ENCODE results near the gene ZNF792.
"Not testable (repeated sequence)": the region's sequence is repeated elsewhere in the genome, so short reads cannot be mapped to it uniquely, and the experiment has no call there.

ZNF792 gene

DNA sequence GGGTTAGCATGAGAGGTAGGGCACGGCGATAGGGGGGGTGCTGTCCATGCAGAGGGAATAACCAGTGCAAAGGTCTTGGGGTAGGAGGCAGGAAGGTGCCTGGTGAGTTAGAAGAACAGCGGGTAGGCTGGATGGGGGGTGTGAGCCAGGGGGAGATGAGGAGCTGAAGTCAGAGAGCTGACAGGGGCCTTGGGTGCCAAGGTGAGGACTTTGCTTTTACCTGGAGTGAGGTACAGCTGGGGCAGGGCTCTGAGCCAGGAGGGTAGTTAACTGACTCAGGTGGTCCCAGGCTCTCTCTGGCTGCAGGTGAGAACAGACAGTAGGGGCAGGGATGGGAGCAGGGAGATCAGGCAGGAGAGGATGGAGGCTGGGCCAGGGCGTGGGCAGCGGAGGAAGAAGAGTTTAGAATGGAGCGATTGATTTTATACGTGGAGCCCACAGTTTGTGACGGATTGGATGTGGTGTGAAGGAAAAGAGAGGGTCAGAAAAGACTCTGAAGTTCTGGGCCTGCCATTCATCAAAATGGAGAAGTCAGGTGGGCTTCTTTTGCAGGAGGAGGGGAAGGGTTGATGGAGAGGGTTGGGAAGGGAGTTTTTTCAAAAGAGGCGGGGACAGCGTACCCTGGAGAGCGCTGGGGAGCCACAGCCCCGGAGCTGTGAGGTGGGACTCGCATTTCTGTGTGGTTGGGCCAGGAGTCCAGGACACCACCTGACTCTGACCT, 34.9 kb upstream of the ZNF792 start:
- DNase-seq: peak; percentile 27

DNA sequence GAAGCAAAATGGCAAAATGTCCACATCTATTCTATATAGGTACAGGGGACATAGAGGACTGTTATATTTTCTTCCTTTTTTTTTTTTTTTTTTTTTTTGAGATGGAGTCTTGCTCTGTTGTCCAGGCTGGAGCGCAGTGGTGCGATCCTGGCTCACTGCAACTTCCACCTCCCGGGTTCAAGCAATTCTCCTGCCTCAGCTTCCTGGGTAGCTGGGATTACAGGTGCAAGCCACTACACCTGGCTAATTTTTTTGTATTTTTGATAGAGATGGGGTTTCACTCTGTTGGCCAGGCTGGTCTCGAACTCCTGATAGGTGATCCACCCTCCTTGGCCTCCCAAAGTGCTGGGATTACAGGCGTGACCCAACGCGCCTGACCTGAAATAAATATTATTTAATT, 34.2 kb upstream of the ZNF792 start:
- DNase-seq: not testable (repeated sequence)

DNA sequence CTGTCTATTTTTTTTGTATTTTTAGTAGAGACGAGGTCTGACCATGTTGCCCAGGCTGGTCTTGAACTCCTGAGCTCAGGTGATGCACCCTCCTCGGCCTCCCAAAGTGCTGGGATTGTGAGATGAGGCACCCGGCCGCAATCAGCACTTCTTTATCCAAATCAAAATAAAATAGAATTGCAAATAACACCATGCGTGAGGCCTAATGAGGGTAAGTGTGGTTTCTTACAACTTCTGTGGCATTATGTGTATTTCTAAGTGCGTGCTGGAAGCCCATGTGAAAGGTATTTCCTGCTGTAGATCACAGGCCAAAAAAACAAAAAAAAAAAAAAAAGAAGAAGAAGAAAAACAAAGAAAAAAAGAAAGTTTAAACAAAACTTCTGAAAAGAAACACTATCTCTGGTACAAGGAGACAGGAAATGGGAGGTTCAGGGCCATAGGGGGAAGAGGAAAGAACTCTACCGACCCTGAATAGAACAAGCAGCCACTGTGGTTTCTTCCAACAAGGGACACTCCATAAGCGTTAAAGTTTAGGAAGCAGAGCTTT, 33.1 kb upstream of the ZNF792 start:
- DNase-seq: peak; percentile 51

DNA sequence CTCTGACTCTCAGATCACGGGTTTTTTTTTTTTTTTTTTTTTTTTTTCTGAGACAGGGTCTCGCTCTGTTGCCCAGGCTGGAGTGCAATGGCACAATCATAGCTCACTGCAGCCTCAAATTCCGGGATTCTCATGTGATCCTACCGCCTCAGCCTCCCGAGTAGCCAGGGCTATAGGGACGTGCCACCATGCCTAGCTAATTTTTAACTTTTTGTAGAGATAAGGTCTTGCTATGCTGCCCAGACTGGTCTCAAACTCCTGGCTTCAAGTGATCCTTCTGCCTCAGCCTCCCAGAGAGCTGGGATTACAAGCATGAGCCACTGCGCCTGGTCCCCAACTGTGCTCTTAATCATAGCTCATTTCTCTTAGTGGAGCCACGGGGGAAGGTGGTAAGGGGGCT, 31.5 kb upstream of the ZNF792 start:
- DNase-seq: no peak

DNA sequence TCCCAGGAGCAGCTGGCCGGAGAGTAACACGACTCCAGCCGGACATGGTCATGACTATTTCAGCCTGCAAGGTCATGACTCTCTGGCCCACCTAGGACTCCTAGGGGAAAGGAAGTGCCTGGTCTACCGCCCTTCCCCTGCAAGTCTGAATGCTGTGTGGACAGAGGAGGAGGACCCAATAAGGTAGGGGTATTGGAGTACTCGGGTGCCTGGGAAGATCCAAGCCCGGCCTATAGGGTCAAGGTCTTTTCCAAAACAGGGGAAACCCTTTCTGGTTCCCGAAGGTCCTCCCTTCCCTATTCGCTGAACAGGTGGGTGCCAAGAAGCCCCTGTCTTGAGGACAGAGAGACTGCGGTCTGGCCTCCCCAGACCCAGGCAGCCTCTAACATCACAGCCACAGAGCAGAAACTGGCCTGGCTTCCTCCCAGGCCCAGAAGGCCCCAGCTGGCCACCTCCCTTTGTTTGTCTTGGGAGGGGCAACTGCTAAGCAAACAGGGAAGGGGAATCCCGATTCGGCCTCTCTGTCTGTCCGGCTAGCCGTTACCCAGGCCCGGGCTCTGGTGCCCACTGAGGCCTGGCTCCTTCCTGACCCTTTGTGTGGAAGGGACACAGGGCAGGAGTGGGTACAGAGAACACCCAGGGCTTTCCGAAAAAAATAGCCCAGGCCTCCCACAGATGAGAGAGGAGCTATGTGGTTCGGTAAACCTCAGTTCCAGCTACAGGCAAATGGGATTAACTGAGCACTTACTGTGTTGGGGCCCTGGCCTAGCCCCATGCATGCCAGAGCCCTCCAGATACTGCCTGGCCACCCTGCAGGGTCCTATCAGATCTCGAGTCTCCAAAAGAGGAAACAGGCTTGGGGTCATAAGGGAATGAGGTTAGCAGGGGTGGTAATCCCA, 30.9 kb upstream of the ZNF792 start:
- no peak for DNase-seq

DNA sequence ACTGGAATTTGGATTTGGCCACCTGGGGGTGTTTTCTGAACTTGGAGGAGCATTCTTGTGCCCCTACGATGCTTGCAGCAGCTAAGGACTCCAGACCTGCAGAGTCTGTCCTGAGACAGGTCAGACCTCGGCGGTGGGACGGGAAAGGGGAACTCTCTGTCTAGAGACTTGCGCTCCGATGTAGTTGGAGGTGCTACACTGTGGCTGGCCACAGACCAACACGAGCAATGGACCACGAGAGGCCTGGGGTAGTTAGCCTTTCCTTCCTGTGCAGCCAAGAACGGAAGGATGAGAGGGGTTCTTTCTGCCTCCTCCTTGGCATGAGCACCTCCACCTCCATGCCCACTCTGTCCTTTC, 30.2 kb upstream of the ZNF792 start:
- DNase-seq: no peak

DNA sequence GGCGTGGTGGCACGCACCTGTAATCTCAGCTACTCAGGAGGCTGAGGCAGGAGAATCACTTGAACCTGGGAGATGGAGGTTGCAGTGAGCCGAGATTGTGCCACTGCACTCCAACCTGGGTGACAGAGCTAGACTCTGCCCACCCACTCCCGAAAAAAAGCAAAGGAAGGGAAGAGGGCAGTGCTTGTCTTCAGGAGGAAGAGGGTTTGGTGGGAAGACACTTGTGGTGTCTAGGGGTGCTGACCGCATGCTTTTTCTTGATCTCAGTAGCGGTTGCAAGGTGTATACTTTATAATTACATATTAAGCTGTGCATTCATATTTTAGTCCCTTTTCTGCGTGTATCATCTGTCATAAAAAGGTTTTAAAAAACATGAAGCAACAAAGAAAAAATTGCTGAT, 28.6 kb upstream of the ZNF792 start:
- DNase-seq: not testable (repeated sequence)

DNA sequence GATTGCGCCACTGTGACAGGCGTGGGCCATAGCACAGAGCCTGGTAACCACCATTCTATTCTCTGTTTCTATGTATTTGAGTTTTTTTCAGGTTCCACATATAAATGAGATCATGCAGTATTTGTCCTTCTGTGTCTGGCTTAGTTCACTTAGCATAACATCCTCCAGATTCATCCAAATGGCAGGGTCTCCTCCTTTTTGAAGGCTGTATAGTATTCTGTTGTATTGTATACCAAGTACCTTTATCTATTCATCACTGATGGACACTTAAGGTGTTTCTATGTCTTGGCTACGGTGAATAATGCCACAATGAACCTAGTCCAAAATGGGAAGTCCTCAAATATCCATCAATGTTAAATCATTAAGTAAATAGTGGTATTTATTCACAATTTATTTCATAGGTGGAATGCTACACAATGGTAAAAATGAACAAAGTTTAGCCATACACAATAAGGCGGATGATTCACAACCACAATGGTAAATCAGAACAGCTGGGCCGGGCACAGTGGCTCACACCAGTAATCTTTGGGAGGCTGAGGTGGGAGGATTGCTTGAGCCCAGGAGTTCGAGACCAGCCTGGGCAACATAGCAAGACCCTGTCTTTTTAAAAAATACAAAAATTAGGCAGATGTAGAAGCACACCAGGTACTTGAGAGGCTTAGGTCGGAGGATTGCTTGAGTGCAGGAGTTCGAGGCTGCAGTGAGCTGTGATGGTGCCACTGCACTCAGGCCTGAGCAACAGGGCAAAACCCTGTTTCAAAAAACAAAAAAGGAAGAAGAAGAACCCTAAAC, 27.7 kb upstream of the ZNF792 start:
- DNase-seq: no peak

DNA sequence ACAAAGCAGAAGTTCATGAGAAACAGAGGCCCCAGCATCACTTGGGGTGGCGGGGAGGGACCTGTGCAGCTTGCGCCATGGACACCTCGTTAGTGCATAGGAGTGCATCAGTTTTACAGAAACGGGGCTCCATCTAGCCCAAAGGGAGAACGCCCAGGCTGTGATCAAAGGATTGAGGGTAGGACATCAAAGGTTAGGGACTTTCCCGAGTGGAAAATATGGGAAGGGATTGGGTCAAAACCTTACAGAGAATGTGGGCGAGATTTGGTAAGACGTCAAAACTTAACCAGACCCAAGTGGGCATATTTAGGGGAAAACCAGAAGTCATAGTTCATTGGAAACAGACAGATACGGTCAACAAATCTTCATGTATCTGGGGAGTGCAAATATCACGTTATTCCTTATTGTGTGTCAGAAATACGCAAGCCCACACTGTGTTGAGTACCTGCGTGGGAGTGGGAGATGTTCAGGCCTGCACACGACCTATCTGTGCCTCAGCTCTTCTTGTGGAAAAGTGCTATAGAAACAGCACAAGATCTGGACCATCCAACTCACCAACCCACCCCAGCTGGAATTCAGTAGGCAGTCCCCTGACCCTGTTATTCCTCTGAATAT, 26.7 kb upstream of the ZNF792 start:
- no peak for DNase-seq

DNA sequence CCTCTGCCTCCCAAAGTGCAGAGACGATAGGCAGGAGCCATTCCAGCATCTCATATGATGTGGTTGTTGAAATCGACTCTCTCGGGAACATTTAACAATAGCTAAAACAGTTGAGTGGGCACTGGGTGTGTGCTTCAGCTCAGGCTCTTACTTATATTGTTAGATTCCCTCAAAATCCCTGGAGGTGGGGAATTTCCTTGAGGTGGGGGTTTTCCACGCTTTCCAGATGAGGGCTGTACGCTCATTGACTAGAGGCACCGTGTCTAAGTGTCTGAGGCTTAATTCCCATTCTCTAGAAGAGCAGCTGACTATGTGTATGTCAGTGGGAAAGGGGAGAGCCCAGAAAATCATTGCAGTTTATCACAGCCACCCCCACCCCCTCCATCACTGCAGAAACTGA, 25.3 kb upstream of the ZNF792 start:
- no peak for DNase-seq

DNA sequence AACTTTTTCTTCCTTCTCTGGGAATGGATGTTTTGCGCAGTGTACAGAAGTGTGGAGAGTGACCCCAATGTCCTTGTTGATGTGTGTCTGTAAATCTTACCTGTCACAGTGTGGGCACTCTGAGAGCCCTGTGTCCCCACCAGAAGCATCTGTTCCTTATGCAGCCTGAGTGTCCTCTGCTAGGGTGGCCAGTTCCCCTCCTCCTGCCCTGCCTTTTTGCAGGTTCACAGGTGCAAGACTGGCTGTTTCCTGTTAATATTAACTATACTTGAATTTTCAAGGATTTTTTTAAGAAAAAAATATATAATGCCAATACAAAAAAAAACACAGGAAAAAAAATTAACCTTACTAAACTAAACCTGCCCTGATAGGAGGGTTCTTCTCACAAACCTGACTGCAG, 24.1 kb upstream of the ZNF792 start:
- DNase-seq: no peak

DNA sequence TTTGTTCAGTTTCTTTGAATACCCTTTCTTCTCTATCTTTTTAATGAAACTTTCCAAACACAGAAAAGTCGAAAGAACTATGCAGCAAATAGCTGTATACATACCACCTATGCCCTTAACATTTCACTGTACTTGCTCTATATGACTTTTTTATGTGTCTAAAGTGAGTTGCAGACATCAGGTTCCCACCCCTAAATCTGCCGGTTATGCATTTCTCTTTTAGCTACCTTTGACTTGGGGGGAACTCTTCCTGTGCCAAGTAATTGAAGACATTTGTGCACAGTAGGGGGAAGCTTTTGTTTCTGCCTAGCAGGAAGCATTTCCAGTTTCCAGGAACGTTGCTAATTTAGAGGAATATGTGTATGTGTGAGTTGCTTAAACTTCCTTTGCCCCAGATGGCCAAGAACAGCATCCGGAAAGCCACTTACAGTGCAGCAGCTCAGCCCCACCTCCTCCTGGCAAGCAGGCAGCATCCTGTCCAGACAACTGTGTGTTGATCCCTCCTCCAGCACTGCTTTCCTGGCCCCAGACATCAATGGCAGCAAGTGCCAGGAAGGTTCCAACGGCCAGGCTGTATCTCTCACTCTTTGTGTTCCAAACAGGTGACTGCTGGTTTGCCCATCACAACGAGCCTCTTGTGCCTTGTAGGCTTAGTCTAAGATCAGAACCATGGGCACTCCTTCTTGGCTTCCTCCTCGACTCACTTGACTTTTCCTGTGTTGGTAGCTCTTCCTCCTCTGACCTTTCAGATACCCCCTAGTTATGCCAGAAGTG, 21.4 kb upstream of the ZNF792 start:
- peak; percentile 61 for DNase-seq

DNA sequence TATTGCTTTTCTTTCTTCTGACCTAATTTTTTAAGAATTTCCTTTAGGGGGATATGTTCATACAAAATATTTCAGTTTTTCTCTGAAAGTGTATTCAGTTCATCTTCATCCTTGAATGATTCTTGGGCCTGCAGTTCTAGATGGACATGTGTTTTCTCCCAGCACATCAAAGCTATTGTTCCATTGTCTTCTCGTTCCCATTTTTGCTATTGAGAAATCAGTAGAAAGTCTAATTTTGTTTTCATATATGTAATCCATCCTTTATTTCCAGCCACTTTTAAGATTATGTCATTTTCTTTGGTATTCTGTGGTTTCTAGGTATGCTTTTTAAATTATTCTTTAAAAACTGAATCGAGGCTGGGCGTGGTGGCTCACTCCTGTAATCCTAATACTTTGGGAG, 20.3 kb upstream of the ZNF792 start:
- DNase-seq: no peak

DNA sequence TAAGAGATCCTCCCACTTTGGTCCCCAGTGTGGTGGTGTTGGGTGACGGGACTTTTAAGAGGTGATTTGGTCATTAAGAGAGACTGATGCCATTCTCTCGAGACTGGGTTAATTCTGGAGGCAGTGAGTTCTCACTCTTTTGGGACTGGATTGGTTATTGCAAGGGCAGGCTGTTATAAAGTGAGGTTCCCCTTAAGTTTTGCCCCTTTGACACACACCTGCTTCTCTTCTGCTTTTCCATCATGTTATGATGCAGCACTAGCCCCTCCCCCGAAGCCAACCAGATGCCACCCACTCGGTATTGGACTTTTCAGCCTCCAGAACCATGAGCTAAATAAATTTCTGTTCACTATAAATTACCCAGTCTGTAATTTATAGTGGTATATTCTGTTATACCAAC, 19.8 kb upstream of the ZNF792 start:
- DNase-seq: no peak

DNA sequence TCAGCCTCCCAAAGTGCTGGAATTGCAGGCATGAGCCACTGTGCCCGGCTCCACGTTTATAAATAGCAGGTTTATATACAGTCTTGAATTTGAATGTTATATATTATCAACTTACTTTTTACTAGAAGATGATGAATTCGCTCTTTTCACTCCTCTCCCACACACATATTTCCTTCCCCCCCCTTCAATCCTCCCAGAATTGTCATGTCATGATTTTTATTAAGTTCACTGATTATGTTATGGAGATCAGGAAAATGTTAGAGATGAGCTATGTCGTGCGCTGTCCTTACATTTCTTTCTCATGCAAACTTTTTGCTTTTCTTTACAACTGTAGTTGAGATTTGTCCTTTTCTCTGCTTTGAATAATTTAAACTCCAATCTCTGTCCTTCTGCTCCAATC, 18.2 kb upstream of the ZNF792 start:
- DNase-seq: no peak

DNA sequence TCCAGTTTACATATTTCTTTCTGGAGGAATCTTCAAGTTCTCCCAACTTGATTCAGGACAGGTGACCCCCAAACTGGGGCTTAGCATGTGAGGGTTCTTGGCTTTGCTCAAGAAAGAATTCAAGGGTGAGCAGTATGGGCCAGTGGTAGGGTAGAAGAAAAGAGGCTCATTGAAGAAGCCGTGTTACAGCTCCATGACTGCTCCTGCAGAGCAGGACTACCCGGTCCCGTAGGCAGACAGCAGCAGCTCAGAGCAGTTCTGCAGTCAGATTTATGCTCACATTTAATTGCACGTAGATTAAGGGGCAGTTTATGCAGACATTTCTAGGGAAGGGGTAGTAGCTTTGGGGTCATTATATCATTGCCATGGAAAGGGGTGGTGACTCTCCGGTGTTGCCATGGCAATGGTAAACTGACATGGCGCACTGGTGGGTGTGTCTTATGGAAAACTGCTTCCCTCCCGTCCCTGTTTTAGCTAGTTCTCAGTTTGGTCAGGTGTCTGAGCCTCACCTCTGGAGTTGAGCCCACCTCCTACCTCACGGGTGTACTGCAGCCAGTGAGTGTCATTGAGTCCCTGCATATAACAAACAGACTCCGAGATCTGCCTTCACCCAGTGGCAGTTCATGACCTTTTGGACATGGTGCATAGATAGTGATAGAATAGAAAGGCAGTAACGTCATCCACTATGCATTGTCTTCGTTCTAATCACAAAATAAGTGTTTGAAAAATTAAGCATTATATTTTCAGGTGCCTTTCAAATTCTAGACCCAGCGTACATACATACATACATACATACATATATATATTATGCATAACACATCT, 16.0 kb upstream of the ZNF792 start:
- DNase-seq: no peak

DNA sequence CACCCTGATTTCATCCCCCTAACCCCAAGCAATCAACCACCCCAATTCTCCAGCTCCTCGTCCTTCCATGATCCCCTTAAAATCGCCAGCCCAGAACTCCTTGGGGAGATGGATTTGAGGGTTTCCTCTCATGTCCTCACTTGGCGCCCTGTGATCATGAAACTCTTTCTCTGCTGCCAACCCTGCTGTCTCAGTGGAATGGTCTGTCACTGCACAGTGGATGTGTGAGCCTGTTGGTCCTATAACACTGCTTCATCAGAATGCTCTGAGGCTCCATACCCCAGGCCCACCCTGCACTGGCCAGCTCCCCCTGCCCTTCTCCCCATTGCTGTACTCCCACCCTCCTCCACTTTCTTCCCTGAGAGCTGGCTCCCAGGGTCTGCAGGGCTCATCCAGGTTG, 12.6 kb upstream of the ZNF792 start:
- no peak for DNase-seq

DNA sequence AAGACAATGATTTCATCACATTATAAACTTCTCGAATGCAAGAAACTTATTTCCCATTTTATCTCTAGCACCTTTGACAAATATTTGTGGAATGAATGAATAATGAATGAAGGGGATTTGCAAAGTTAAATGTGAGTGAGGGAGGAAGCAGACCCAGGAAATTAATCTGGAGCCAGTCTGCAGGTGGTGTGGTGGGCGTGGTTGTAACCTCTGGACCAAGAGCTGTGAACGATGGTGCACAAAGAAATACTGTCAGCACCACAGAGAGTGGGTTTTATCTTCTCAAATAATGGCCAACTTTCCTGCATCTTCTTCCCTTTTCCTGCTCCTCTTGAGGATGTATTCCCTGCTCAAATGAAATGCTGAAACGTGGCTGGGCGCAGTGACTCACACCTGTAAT, 11.0 kb upstream of the ZNF792 start:
- DNase-seq: no peak

DNA sequence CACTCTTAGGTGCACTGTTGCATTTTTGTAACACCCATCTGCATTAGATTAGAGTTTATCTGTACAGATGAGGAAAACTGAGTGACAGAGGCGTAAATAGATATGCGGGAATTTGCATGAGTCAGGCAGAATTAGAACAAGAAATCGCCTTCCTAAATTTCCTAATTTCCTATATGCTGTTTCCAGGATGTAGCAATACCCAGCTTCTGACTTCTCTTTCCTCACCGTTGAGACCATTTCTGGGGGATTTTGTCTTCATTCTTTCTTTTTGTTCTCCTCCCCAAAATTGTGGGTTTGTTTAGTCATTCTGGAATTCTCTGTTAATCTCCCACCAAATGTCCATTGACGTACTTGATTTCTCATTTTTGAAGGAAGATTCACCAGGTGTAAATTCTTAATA, 10.6 kb upstream of the ZNF792 start:
- no peak for DNase-seq

DNA sequence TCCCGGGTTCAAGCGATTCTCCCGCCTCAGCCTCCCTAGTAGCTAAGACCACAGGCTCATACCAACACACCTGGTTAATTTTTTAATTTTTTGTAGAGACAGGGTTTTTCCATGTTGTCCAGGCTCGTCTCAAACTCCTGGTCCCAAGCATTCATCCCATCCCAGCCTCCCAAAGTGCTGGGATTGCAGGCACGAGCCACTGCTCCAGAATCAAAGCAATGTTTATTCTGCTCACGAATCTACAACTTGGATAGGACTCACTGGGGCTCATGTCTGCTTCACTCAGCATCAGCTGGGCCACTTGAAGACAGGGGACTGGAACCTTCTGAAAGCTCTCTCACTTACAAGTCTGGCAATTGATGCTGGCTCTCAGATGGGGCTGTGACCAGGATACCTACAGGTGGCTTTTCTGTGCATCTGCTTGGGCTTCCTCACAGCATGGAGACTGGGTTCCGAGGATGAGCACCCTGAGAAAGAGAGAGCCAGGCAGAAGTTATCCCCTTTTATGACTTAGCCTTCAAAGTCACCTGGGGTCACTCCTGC, 8.2 kb upstream of the ZNF792 start:
- no peak for DNase-seq
